ENCODE measurements around the gene WDR18.

- TF ChIP-seq, protein P1, sequence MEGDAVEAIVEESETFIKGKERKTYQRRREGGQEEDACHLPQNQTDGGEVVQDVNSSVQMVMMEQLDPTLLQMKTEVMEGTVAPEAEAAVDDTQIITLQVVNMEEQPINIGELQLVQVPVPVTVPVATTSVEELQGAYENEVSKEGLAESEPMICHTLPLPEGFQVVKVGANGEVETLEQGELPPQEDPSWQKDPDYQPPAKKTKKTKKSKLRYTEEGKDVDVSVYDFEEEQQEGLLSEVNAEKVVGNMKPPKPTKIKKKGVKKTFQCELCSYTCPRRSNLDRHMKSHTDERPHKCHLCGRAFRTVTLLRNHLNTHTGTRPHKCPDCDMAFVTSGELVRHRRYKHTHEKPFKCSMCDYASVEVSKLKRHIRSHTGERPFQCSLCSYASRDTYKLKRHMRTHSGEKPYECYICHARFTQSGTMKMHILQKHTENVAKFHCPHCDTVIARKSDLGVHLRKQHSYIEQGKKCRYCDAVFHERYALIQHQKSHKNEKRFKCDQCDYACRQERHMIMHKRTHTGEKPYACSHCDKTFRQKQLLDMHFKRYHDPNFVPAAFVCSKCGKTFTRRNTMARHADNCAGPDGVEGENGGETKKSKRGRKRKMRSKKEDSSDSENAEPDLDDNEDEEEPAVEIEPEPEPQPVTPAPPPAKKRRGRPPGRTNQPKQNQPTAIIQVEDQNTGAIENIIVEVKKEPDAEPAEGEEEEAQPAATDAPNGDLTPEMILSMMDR (conservative IDR thresholded peaks at IDR 0.05; ENCODE audit: low read depth, low read length): no peak
- TF ChIP-seq EZH2 (IDR thresholded peaks at IDR 0.05; ENCODE audit: low read length, unreplicated experiment) (no peak), EZH2phosphoT487 (IDR thresholded peaks at IDR 0.05; ENCODE audit: borderline replicate concordance, low read length) (no peak)
These were observed 33.8 kb downstream of the WDR18 start for GRCh38 chr19:1017906-1018305.
